ENCODE data around the gene CHRM2. TPM values are rescaled to one million over a fixed set of nuclear protein-coding genes. Genes with fewer than 3 reads are reported as not detected.

CHRM2 gene
- total and polyA plus RNA-seq, 2 of the 8 experiments (the other 6 are each of a cell fraction or from before 2014, with no cell fraction given) = 0.17 to 0.32 TPM

DNA sequence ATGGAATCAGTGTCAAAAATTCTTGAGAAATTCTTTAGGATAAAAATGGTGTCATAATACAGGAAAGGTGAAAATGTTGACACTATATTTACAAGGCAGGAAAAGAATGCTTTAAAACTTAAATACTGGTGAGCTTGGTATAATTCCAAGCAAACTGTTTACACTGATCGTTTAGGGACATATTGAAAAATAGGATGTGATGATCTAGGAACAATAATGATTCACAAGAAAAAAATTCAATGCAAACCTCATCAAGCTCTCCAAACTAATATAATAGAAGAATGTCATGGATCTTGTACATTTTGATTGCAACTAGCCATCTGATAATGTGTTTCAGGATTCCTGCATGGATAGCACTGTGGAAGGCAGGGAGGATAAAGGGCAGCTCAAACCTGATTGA, 98.4 kb downstream of the CHRM2 start (continued):
- TF ChIP-seq, protein P1, sequence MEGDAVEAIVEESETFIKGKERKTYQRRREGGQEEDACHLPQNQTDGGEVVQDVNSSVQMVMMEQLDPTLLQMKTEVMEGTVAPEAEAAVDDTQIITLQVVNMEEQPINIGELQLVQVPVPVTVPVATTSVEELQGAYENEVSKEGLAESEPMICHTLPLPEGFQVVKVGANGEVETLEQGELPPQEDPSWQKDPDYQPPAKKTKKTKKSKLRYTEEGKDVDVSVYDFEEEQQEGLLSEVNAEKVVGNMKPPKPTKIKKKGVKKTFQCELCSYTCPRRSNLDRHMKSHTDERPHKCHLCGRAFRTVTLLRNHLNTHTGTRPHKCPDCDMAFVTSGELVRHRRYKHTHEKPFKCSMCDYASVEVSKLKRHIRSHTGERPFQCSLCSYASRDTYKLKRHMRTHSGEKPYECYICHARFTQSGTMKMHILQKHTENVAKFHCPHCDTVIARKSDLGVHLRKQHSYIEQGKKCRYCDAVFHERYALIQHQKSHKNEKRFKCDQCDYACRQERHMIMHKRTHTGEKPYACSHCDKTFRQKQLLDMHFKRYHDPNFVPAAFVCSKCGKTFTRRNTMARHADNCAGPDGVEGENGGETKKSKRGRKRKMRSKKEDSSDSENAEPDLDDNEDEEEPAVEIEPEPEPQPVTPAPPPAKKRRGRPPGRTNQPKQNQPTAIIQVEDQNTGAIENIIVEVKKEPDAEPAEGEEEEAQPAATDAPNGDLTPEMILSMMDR (IDR thresholded peaks at IDR 0.05; ENCODE audit: control extremely low read depth in 1 of 3, insufficient read depth in 1 of 3, low read depth in 1 of 3, low read length in 3 of 3) = no peak
- no peak for TF ChIP-seq TAF7 (optimal IDR thresholded peaks at IDR 0.05; ENCODE audit: borderline replicate concordance, low read depth, low read length)
- no peak for TF ChIP-seq TCF12 (IDR thresholded peaks at IDR 0.05; ENCODE audit: low read depth, low read length)

Measured in H1 (cell line).